NCI-H1417 (cell line): ENCODE data around the gene CAPN5.
A peak's percentile ranks its signal among the peaks of the same experiment; 100 is the strongest.
"Not testable (repeated sequence)": the region's sequence is repeated elsewhere in the genome, so short reads cannot be mapped to it uniquely, and the experiment has no call there.

Experiments used
- DNase-seq, 3 experiments: peaks; one replicate each; lab custom pipeline; 2025; lab: John Stamatoyannopoulos, UW

CAPN5 gene

GRCh38 chr11:77066229-77067042 is at the start of gene CAPN5:
Gene CAPN5, plus strand, starts transcription at chr11:77066971. Its CDS starts 17,916 bp downstream, at chr11:77084887.
- DNase-seq: peak; percentile 90 to 94 (median 94)

DNA sequence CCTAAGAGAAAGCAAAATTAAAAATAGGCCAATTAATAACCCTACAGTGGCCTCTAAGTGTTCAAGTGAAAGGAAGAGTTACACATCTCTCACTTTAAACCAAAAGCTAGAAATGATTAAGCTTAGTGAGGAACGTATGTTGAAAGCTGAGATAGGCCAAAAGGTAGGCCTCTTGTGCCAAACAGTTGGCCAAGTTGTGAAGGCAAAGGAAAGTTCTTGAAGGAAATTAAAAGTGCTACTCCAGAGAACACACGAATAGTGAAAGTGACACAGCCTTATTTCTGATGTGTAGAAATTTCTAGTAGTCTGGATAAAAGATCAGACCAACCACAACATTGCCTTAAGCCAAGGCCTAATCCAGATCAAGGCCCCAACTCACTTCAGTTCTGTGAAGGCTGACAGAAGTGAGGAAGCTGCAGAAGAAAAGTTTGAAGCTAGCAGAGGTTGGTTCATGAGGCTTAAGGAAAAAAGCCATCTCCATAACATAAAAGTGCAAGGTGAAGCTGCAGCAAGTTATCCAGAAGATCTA is 48.3 kb upstream of the CAPN5 start:
- DNase-seq: not testable (repeated sequence)

DNA sequence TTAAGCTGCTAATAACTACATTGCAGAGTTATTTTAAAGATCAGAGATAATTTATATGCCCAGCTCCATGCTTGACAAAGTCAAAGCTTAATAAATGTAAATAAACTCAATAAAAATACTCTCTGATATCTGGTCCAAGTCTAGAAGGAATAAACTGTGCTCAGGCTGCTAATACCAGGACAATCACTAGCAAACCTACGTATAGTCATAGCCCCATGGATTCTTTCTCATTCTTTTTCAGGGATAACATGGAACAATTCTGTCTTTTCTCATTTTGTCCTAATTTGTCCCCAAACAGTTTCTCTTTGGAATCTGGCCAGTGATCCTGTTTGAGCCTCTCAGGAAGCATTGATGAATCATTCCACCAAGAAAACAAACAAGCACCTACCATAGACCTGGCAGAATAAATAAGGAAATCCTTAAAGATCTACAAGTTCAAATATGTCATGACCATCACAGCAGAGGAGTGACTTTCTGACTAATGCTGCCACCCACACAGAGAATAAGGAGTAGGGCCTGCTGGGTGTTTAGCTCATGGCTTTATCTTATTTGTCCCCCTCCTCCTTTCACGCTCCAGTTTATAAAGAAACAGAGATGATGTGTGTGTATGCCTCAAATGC is 46.7 kb upstream of the CAPN5 start:
- no peak for DNase-seq

- DNase-seq: peak in 1 of 3 experiments; percentile 1
These were observed 46.0 kb upstream of the CAPN5 start for GRCh38 chr11:77020734-77021133.

GRCh38 chr11:77024745-77025144 is 42.0 kb upstream of the CAPN5 start:
- DNase-seq: no peak

GRCh38 chr11:77026221-77026620 is 40.5 kb upstream of the CAPN5 start:
- DNase-seq: no peak

GRCh38 chr11:77026743-77027142 is 40.0 kb upstream of the CAPN5 start:
- DNase-seq: peak in 2 of 3 experiments; percentile 19 to 72

DNA sequence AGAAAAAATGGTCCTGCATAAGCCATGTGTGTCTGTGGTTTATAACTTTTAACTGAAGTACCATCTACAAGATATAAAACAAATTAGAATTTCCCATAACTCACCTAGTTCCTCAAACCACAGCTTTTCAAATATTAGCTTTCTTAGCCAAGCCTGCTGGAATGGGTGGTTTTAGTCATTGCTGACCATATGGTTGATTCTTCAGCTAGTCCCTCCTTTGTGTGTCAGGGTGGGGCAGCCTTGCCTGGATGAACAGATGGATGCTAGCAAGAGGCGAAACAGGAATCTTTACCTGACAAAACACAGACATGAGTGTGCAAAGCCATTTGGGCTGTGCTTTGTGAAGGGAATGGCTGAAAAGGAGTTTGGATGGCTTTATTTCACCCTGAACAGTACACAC is 39.5 kb upstream of the CAPN5 start:
- peak in 1 of 3 experiments; percentile 37 for DNase-seq

- DNase-seq: no peak
These were observed 36.9 kb upstream of the CAPN5 start for GRCh38 chr11:77029829-77030228.

GRCh38 chr11:77030834-77031414 is 35.8 kb upstream of the CAPN5 start:
- DNase-seq: no peak

DNA sequence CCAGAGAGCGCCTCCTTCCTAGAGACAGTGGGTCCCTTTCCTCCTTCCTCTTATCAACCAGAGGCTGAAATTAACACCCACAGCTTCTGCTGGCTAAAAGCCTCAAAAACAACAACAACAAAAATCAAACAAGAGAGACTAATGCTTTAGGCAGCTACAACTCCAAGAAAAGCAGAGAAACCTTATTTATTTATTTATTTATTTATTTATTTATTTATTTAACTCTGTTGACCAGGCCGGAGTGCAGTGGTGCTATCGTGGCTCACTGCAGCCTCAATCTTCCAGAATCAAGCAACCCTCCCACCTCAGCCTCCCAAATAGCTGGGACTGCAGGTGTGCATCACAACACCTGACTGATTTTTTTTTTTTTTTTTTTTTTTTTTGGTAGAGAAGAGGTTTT is 35.2 kb upstream of the CAPN5 start:
- no peak for DNase-seq

GRCh38 chr11:77035039-77035438 is 31.7 kb upstream of the CAPN5 start:
- DNase-seq: no peak

- DNase-seq: peak in 1 of 3 experiments; percentile 31
These were observed 31.2 kb upstream of the CAPN5 start for GRCh38 chr11:77035580-77035979.

- DNase-seq: no peak
These were observed 30.4 kb upstream of the CAPN5 start for GRCh38 chr11:77036398-77036797.

DNA sequence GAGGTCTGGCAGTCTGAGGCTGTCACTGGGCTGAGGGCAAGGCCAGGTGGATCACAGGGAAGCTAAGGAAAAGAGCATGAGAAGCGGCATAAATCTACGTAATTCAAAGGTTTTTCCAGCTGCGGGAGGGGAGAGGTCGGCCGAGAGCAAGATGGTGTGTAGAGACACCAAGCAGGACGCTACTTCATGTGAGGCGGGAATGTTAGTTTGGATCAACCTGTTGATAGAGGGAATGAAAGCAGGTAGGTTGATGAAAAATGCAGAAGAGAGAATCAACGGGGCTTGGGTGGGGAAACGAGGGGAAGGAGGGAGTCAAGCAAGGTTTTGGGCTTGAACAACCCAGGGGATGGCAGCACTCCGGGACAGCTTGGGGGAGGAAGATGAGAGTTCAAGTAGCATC is 29.7 kb upstream of the CAPN5 start:
- no peak for DNase-seq

DNA sequence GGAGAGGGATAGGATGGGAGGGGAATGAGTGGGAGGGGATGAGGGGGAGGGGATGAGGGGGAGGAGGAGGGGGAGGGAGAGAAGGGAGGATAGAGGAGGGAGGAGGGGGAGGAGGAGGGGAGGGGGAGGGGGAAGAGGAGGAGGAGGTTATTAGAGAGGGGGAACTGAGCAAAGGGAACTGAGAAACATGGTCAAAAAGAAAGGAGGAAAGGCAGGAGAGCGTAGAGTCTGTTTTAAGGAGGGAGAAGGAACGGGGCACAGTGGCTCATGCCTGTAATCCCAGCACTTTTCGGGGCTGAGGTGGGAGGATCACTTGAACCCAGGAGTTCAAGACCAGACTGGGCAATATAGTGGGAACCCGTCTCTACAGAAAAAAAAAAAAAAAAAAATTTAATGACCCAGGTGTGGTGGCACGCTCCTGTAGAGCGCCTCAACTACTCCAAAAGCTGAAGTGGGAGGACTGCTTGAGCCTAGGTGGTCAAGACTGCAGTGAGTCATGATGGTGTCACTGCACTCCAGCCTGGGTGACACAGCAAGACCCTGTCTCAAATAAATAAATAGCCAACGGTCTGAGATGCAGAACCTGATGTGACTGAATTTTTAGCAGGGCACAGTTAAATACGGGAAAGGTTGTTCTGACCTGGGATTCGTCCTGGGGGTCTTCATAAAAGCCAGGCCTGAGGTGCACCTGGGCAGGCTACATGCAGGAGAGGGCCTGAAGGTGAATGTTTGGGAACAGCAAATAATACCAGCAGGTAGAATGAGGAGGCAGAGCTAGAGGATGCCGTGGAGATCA is 28.5 kb upstream of the CAPN5 start:
- no peak for DNase-seq

- no peak for DNase-seq
These were observed 27.9 kb upstream of the CAPN5 start for GRCh38 chr11:77038825-77039326.

DNA sequence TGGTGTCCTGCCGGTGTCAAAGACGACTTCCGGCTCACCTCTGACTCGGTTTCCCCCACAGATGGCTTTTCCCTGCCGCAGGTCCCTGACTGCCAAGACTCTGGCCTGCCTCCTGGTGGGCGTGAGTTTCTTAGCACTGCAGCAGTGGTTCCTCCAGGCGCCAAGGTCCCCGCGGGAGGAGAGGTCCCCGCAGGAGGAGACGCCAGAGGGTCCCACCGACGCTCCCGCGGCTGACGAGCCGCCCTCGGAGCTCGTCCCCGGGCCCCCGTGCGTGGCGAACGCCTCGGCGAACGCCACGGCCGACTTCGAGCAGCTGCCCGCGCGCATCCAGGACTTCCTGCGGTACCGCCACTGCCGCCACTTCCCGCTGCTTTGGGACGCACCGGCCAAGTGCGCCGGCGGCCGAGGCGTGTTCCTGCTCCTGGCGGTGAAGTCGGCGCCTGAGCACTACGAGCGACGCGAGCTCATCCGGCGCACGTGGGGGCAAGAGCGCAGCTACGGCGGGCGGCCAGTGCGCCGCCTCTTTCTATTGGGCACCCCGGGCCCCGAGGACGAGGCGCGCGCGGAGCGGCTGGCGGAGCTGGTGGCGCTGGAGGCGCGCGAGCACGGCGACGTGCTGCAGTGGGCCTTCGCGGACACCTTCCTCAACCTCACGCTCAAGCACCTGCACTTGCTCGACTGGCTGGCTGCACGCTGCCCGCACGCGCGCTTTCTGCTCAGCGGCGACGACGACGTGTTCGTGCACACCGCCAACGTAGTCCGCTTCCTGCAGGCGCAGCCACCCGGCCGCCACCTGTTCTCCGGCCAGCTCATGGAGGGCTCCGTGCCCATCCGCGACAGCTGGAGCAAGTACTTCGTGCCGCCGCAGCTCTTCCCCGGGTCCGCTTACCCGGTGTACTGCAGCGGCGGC is 27.0 kb upstream of the CAPN5 start:
- DNase-seq: no peak

DNA sequence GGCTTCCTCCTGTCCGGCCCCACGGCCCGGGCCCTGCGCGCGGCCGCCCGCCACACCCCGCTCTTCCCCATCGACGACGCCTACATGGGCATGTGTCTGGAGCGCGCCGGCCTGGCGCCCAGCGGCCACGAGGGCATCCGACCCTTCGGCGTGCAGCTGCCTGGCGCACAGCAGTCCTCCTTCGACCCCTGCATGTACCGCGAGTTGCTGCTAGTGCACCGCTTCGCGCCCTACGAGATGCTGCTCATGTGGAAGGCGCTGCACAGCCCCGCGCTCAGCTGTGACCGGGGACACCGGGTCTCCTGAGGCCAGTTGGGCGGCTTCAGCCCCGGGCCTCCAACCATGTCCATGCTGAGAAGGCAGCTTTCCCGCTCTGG is 26.4 kb upstream of the CAPN5 start:
- DNase-seq: no peak

- DNase-seq: no peak
These were observed 25.9 kb upstream of the CAPN5 start for GRCh38 chr11:77040889-77041288.
